GM18517 (cell line): Measurements from ENCODE around the gene AXIN2.
"Not testable (repeated sequence)": the region's sequence is repeated elsewhere in the genome, so short reads cannot be mapped to it uniquely, and the experiment has no call there.

Experiments used
- ATAC-seq: cut with Tn5 transposase; IDR thresholded peaks from one replicate; pipeline ENCODE4 v1.9.1; 2021; ENCODE audit warnings: mild to moderate bottlenecking, moderate library complexity; ENCODE audit not compliant: unreplicated experiment

AXIN2 gene

DNA sequence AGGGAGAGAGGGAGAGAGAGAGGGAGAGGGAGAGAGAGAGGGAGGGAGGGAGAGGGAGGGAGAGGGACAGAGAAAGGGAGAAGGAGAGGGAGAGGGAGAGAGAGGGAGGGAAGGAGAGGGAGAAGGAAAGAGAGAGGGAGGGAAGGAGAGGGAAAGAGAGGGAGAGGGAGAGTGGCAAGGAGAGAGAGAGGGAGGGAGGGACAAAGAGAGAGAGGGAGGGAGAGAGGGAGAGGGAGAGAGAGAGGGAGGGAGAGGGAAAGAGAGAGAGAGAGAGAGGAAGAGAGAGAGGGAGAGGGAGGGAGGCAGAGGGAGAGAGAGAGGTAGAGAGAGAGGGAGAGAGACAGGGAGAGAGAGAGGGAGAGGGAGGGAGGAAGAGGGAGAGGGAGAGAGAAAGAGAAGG is 73.5 kb downstream of the AXIN2 start:
- no peak for ATAC-seq

DNA sequence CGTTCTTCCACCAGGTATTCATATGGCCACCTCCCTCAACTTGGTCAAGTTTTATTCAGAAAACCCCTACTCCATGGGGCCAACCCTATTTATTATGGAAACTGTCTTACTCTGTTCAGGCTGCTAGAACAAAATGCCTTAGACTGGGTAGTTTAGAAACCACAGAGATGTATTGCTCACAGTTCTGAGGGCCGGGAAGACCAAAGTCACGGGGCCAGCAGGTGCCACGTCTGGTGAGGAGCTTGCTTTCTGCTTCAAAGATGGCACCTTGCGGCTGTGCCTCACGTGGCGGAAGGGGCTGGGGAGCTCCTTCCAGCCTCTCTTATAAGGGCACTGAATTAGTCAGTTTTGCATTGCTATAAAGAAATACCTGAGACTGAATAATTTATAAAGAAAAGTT is 74.3 kb downstream of the AXIN2 start:
- no peak for ATAC-seq

DNA sequence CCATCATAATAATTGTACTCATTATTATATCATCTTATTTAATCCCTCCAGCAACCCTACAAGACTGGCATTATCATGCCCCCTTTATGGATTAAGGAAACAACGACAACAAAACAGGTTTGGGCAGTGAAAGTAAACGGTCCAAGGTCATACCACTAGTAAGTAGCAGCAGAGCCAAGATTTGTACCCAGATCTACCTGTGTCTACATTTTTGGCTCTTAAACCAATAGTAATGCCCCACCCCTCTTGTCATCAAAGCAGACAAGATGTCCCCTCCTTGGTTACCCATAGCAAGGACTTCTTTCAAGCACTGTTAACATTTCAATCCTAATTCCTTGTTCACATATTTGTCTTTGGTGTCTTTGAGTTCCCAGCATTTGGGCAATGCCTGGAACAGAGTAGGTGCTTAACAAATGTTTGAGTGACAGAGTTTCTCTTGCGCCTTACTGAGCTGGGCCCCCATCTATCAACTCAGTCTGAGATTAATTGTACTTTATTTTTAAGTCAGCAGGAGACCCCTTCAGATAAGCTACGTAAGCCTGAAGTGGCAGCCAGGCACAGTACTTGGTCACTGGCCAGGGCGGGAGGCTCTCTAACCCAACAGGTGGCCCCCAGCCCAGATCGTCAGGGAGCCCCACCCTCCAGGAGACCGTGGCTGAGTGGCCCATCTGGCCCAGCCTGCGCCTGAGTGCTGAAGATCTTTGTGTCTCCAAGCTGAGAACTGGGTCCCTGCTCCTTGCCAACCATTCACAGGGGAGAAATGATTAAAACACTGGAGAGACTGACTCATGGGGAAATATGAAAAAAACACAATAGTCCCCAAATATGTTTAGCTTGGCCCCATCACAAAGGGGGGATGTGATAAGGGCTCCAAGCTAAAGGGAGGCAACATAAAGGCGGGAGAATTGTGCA is 75.8 kb downstream of the AXIN2 start:
- no peak for ATAC-seq

DNA sequence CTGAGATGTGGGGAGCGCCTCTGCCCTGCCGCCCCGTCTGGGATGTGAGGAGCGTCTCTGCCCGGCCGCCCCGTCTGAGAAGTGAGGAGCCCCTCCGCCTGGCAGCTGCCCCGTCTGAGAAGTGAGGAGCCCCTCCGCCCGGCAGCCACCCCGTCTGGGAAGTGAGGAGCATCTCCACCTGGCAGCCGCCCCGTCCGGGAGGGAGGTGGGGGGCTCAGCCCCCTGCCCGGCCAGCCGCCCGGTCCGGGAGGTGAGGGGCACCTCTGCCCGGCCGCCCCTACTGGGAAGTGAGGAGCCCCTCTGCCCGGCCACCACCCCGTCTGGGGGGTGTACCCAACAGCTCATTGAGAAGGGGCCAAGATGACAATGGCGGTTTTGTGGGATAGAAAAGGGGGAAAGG is 77.0 kb downstream of the AXIN2 start:
- not testable (repeated sequence) for ATAC-seq

DNA sequence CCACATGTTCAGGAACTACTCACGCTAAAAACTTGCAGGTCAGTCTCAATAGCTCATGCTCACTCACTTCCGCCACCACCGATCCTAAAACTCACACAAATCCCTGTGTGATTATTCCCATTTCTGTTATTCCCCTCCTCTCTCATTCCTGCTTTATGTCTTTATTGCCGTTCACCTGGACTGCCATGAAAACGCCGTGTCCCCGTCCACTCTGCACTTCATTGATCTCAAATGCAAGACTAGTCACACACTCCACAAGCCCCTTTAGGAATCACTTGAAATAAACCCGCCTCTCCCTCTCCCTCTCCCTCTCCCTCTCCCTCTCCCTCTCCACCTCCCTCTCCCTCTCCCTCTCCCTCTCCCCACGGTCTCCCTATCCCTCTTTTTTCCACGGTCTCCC is 78.0 kb downstream of the AXIN2 start:
- ATAC-seq: no peak

DNA sequence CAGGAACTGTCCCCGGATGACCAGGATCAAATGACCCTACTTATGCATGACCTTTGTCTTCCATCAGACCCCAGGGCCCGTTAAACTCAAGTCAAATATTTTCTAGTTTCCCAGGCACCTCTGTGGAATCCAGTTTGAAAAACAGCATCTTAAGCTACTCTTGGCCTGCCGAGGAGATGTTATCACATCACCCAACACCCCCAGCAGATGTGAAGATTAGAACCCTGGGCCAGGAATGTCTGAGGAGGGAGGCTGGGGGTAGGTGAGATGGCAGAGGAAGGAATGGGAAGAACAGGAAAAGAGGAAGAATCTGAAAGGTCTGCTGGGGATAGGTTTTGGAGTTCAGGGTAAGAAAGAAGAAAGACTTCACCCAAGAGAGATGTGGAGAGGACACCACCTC is 79.2 kb downstream of the AXIN2 start:
- ATAC-seq: no peak

DNA sequence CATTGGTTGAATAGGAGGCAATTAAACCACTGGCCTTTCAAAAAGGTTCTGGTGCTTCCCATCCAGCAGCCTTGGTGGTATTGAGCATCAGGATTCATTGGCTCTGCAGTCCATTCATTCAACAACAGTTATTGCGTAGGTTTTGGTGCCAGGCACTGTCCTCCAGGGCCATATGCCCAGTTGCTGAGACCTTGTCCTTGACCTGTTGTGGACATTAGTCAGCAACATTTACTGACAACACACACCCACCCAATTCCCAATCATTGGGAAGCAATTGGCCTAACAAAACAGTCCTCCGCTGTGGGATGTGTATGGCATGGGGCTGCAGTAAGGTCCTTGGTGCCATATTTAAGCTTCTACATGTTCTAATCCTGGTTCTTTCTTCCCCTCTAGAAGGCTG is 82.2 kb downstream of the AXIN2 start:
- no peak for ATAC-seq
